ENCODE measurements around the gene COMMD7. TPM values are rescaled to one million over a fixed set of nuclear protein-coding genes. Genes with fewer than 3 reads are reported as not detected.

COMMD7 gene
- total RNA-seq, 2 experiments from 2014 or later, result 20.5 to 22.2 TPM

DNA sequence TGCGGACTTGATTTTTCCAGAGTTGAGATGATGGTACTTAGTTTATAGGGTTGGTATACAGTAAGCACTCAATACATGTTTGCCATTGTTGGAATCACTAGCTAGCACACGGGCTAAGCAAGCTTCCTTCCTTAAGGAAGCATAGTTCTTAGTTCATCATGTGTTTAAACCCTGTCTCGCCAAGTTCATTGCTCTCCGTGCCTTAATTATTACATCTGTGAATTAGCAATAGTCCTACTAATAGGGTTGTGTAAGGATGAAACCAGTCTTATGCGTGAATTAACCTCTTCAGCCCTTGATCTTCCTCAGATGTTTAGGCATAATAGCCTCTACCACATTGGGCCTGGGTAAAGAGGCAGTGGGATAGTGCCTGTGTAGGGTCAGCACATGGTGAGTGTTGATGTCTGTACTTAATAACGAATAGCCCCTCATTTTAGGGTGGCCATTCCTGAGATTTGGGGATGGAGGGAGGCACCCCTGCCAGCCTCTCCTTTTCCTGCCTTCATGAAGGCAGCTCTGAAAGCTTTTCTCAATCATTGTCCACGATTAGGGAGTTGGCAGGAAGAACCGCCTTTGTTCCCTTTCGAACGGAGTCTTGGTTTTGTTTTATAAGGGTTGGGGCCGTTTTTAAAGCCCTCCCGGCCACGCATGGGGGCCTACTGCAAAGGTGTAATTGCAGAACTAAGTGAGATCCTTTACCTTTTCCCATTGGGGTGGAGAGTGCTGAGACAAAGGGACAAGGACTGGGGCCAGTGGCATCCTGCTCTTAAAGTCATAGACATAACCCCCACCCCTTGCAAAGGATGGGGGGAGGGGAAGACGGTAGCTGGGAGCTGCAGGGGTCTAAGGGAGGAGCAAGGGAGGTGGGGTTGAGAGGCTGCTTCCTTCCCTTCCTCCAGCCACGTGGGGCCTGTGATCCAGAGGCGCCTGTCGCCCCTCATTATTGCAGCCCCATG, 21.0 kb upstream of the COMMD7 start:
- H3K9me2 ChIP-seq (ENCODE audit: insufficient read depth, low read length), result no peaks in the 10 kb centered on the region
- H3K27ac ChIP-seq (ENCODE audit: low read depth, low read length, poor library complexity, severe bottlenecking), result no peak overlapping the region
- ChIA-PET CTCF (ENCODE audit: unreplicated experiment) (interaction anchor here (1.8 kb wide), 1 partner anchor 14 kb away, joined by 4 read pairs; no protein-coding TSS in a partner anchor), POLR2A (interaction anchor here (0.9 to 3.2 kb wide), 5 partner anchors 10 to 91 kb away, joined by 3 to 16 read pairs (median 5); partner anchors contain the start of genes C20orf203 and COMMD7)
- TSS peak; percentile 54 for BruUV-seq (replicated peaks)
- no peak overlapping the region for H2AFZ ChIP-seq (ENCODE audit: low read length)
- TF ChIP-seq EZH2phosphoT487 (IDR thresholded peaks at IDR 0.05; ENCODE audit: borderline replicate concordance, low read depth, low read length) (no peak), CTCF (conservative IDR thresholded peaks at IDR 0.05; ENCODE audit: low read length) (no peak)
- H4K20me1 ChIP-seq (ENCODE audit: insufficient read depth, low read length), result 0 out of 2 replicates have a peak, but pooled peaks cover 4% of the 10 kb centered on the region
- H3K4me1 ChIP-seq (ENCODE audit: insufficient read depth, low read length, poor library complexity, severe bottlenecking), result peaks cover 33% of the 10 kb centered on the region
- peak overlapping the region; percentile 97 for H3K4me2 ChIP-seq (ENCODE audit: low read length)
- H3K79me2 ChIP-seq (ENCODE audit: insufficient read depth, low read depth, low read length), result no peaks in the 10 kb centered on the region
- DNase-seq (ENCODE audit: low spot score), result no peak
- intact Hi-C loops (cut with micrococcal nuclease; ENCODE audit: unreplicated experiment), result loop anchor here (5.0 kb wide), 1 partner anchor 92 kb away; the partner anchor contains the start of gene C20orf203
- H3K9me3 ChIP-seq (ENCODE audit: low read length), result no peaks in the 10 kb centered on the region
- no peak overlapping the region for H3K4me3 ChIP-seq (ENCODE audit: low read depth, low read length, poor library complexity, severe bottlenecking)
- H3K36me3 ChIP-seq (ENCODE audit: insufficient read depth, low read length), result no peaks in the 10 kb centered on the region

- intact Hi-C loops (cut with micrococcal nuclease; ENCODE audit: unreplicated experiment), result loop anchor here (5.0 kb wide), 1 partner anchor 91 kb away; the partner anchor contains the start of gene C20orf203
- CTCF ChIA-PET (ENCODE audit: unreplicated experiment), result interaction anchor here (0.5 to 1.8 kb wide), 3 partner anchors 15 to 90 kb away, joined by 3 to 5 read pairs (median 4); partner anchors contain the start of gene C20orf203
- H2AFZ ChIP-seq (ENCODE audit: low read length), result no peak overlapping the region; the same call in 1 of the 2 replicates
Observed at GRCh38 chr20:32763202-32764004, 20.1 kb upstream of the COMMD7 start.

More at GRCh38 chr20:32763202-32764004, 20.1 kb upstream of the COMMD7 start:
- Histone ChIP-seq H3K4me1 (ENCODE audit: insufficient read depth, low read length, poor library complexity, severe bottlenecking) (peaks cover 33% of the 10 kb centered on the region), H3K9me2 (ENCODE audit: insufficient read depth, low read length) (no peaks in the 10 kb centered on the region), H4K20me1 (ENCODE audit: insufficient read depth, low read length) (0 out of 2 replicates have a peak, but pooled peaks cover 4% of the 10 kb centered on the region), H3K4me2 (ENCODE audit: low read length) (peak overlapping the region; percentile 97), H3K36me3 (ENCODE audit: insufficient read depth, low read length) (no peaks in the 10 kb centered on the region), H3K79me2 (ENCODE audit: insufficient read depth, low read depth, low read length) (no peaks in the 10 kb centered on the region), H3K4me3 (ENCODE audit: low read depth, low read length, poor library complexity, severe bottlenecking) (peak overlapping the region; percentile 81), H3K9me3 (ENCODE audit: low read length) (no peaks in the 10 kb centered on the region), H3K27ac (ENCODE audit: low read depth, low read length, poor library complexity, severe bottlenecking) (no peak overlapping the region)
- peak; percentile 36 for DNase-seq (ENCODE audit: low spot score)
- TF ChIP-seq CTCF (conservative IDR thresholded peaks at IDR 0.05; ENCODE audit: low read length) (peak; percentile 17; the same call in 1 of the 2 replicates), EZH2phosphoT487 (IDR thresholded peaks at IDR 0.05; ENCODE audit: borderline replicate concordance, low read depth, low read length) (no peak)
- no TSS peak for BruUV-seq (replicated peaks)
- POLR2A ChIA-PET, result interaction anchor here (0.9 to 3.2 kb wide), 5 partner anchors 10 to 90 kb away, joined by 3 to 16 read pairs (median 5); partner anchors contain the start of genes C20orf203 and COMMD7
